Skeletal muscle tissue (tissue), 4 donors: ENCODE results near the gene IL23R. TPM values are rescaled to one million over a fixed set of nuclear protein-coding genes. Genes with fewer than 3 reads are reported as not detected.

ENCODE experiments used
- H3K27ac ChIP-seq: one replicate; pipeline ENCODE4 v1.7.0; 2013; ENCODE audit warnings: mild to moderate bottlenecking, low read depth, low read length, inconsistent platforms
- H3K27me3 ChIP-seq, 3 donors: one replicate each; pipeline ENCODE4 v1.7.0; 2013; ENCODE audit warnings: low read length in 3 of 3; ENCODE audit not compliant: control insufficient read depth in 3 of 3, insufficient read depth in 3 of 3
- H3K36me3 ChIP-seq, 3 donors: one replicate each; pipeline ENCODE4 v1.7.0; 2013; ENCODE audit warnings: low read length in 3 of 3; ENCODE audit not compliant: control insufficient read depth in 3 of 3, insufficient read depth in 3 of 3
- H3K4me1 ChIP-seq, 3 donors: one replicate each; pipeline ENCODE4 v1.7.0; 2013; ENCODE audit warnings: low read length in 3 of 3, mild to moderate bottlenecking in 3 of 3; ENCODE audit not compliant: control insufficient read depth in 3 of 3, insufficient read depth in 3 of 3
- H3K4me3 ChIP-seq, 3 donors: one replicate each; pipeline ENCODE4 v1.7.0; 2013; ENCODE audit warnings: low read length in 3 of 3
- H3K9ac ChIP-seq, 3 donors: one replicate each; pipeline ENCODE4 v1.7.0; 2013; ENCODE audit warnings: low read length in 3 of 3, mild to moderate bottlenecking in 3 of 3, moderate library complexity in 2 of 3, low read depth in 1 of 3
- H3K9me3 ChIP-seq, 3 donors: one replicate each; pipeline ENCODE4 v1.7.0; 2013; ENCODE audit warnings: low read length in 3 of 3; ENCODE audit not compliant: control insufficient read depth in 3 of 3
- total RNA-seq: library from RNA; depleted of rRNA; stranded (reverse); fragments of >200 nt; gene quantifications from one replicate; pipeline ENCODE4 v1.2.3, GENCODE V29; 2014
- donor health status: Osteomylitis.

Gene IL23R
- total RNA-seq, 1 donor from 2014 or later: not detected

- Histone ChIP-seq H3K36me3 (no peaks in the 10 kb centered on the region), H3K9ac (no peak overlapping the region), H3K9me3 (no peaks in the 10 kb centered on the region), H3K4me3 (no peak overlapping the region), H3K27ac (no peak overlapping the region), H3K4me1 (no peaks in the 10 kb centered on the region), H3K27me3 (peaks cover 0 to 4% (median 0%) of the 10 kb centered on the region in 3 donors)
These were observed 60.4 kb downstream of the IL23R start for GRCh38 chr1:67226688-67227087.

- Histone ChIP-seq H3K9me3 (no peaks in the 10 kb centered on the region), H3K9ac (no peak overlapping the region), H3K36me3 (no peaks in the 10 kb centered on the region), H3K4me1 (no peaks in the 10 kb centered on the region), H3K27ac (no peak overlapping the region), H3K4me3 (no peak overlapping the region), H3K27me3 (peaks cover 0 to 4% (median 0%) of the 10 kb centered on the region in 3 donors)
These were observed 60.9 kb downstream of the IL23R start for GRCh38 chr1:67227196-67227595.

GRCh38 chr1:67228791-67229190 is 62.5 kb downstream of the IL23R start:
- Histone ChIP-seq H3K9me3 (no peaks in the 10 kb centered on the region), H3K4me1 (no peaks in the 10 kb centered on the region), H3K27ac (no peak overlapping the region), H3K27me3 (peaks cover 0 to 4% (median 0%) of the 10 kb centered on the region in 3 donors), H3K9ac (no peak overlapping the region), H3K36me3 (no peaks in the 10 kb centered on the region), H3K4me3 (no peak overlapping the region)

- no peak overlapping the region for H3K27ac ChIP-seq
- H3K4me1 ChIP-seq: no peaks in the 10 kb centered on the region
- H3K4me3 ChIP-seq: no peak overlapping the region
- H3K27me3 ChIP-seq: peaks cover 0 to 4% (median 0%) of the 10 kb centered on the region in 3 donors
- no peak overlapping the region for H3K9ac ChIP-seq
- no peaks in the 10 kb centered on the region for H3K9me3 ChIP-seq
- no peaks in the 10 kb centered on the region for H3K36me3 ChIP-seq
These were observed 64.3 kb downstream of the IL23R start for GRCh38 chr1:67230539-67230938.

DNA sequence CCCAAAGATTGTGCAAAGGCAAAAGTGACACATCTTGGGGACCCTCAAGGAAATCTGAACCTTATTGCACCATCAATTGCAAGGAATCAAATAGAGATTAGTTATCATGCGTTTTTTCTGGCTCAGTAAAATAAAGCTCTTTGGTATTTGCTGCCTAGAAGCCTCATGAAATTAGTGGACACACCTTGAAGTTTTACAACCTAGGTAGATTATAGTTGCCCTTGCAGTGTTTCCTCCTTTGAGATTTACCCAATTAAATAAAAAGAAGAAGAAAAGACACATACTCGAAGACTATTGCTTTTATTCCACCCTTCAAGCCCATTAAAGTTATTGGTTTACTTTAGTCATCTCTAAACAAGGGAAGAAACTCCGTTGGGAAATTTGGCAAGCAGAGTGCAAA is 70.0 kb downstream of the IL23R start:
- Histone ChIP-seq H3K4me1 (no peaks in the 10 kb centered on the region), H3K27me3 (no peaks in the 10 kb centered on the region), H3K36me3 (no peaks in the 10 kb centered on the region), H3K27ac (no peak overlapping the region), H3K4me3 (no peak overlapping the region), H3K9ac (no peak overlapping the region), H3K9me3 (no peaks in the 10 kb centered on the region)

DNA sequence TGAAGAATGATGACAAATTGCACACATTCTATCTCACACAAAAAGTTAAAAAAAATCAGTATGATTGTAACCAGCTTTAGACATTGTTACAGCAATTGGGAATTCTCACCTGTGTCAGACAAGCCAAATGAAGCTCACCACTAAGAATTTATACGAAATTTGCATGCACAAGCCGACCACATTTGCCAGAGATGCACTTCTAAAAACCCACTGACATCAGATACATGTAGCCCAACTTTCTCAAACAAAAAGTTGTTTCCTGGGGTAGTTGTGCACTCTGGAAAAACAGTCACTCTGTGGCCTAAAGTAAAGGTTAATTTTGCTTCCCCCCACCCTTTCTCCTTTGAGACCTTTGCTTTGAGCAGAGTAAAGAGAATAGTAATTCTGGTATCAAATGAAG is 73.5 kb downstream of the IL23R start:
- Histone ChIP-seq H3K27me3 (no peaks in the 10 kb centered on the region), H3K9me3 (no peaks in the 10 kb centered on the region), H3K4me1 (no peaks in the 10 kb centered on the region), H3K27ac (no peak overlapping the region), H3K36me3 (no peaks in the 10 kb centered on the region), H3K9ac (no peak overlapping the region), H3K4me3 (no peak overlapping the region)

DNA sequence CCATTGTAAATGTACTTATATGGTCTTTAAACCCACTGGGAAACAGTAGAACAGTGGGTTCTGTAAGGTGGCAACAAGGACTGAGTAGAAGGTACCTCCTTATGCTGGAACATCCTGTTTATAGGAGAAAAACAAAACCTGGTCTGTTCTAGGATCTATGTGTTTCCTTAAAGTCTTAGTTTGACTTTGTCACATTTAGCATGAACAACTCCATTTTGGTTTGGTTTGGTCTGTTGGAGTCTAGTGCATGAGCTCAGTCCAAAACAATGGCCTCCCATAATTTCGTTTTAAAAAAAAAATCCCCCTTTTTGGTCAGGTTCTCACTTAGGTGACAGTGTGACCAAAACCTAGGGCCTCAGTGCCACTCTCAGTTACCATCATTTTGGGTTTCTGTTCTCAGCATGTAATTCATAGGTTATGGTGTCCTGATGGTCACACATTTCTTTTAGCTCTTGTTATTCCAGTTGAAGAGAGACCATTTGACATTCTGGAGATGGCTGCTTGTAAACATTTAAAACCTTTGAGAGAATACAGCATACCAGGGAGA is 75.0 kb downstream of the IL23R start:
- no peaks in the 10 kb centered on the region for H3K36me3 ChIP-seq
- H3K9ac ChIP-seq: no peak overlapping the region
- H3K4me3 ChIP-seq: no peak overlapping the region
- H3K9me3 ChIP-seq: no peaks in the 10 kb centered on the region
- H3K4me1 ChIP-seq: no peaks in the 10 kb centered on the region
- H3K27ac ChIP-seq: no peak overlapping the region
- H3K27me3 ChIP-seq: no peaks in the 10 kb centered on the region

DNA sequence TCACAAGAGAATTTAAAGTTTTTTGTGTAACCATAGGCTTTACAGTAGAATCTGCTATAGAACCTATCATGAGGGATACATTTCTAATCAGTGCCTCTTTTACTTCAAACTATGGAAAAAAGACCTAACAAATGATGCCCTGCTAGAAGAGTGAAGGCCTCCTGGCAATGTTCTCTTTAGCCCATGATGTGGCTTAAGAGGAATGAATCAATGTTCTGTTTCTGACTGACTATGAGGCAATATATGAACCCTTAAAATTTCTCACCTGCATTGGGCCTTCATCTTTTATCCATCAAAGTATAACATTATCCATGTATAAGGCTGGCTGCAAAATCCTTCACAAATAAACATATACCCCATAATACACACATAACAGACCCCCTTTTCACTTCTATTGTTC is 75.8 kb downstream of the IL23R start:
- no peaks in the 10 kb centered on the region for H3K9me3 ChIP-seq
- no peaks in the 10 kb centered on the region for H3K27me3 ChIP-seq
- no peaks in the 10 kb centered on the region for H3K4me1 ChIP-seq
- no peak overlapping the region for H3K27ac ChIP-seq
- H3K36me3 ChIP-seq: no peaks in the 10 kb centered on the region
- H3K9ac ChIP-seq: no peak overlapping the region
- H3K4me3 ChIP-seq: no peak overlapping the region

DNA sequence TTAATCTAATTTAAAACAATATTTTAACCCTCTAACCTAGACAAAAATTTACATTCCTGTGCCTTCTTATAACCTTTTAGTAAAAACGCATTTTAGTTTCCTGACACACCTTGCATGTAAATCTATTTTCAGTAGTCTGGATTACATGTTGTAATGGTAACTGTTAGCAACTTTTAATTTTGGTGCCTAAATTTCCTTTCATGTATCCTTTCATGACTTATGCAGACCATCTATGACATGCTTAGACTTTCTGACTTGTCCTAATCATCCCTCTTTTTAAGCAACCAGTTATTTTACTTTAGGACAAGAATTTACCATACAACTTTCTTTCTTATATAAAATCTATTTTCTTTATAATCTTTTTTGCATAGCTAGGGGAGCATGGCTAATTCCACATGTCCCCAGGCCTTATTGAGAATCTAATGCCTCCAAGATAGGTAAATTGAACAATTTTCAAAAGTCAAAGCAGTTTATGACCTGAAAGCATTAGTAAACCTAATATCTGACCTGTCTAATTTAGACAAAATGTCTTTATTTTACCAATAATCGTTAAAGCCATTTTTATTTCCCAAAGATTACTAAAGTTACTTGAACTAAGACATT is 83.9 kb downstream of the IL23R start:
- Histone ChIP-seq H3K9me3 (peaks cover 0 to 2% (median 0%) of the 10 kb centered on the region in 3 donors), H3K36me3 (no peaks in the 10 kb centered on the region), H3K27ac (no peak overlapping the region), H3K4me3 (no peak overlapping the region), H3K27me3 (no peaks in the 10 kb centered on the region), H3K4me1 (no peaks in the 10 kb centered on the region), H3K9ac (no peak overlapping the region)

DNA sequence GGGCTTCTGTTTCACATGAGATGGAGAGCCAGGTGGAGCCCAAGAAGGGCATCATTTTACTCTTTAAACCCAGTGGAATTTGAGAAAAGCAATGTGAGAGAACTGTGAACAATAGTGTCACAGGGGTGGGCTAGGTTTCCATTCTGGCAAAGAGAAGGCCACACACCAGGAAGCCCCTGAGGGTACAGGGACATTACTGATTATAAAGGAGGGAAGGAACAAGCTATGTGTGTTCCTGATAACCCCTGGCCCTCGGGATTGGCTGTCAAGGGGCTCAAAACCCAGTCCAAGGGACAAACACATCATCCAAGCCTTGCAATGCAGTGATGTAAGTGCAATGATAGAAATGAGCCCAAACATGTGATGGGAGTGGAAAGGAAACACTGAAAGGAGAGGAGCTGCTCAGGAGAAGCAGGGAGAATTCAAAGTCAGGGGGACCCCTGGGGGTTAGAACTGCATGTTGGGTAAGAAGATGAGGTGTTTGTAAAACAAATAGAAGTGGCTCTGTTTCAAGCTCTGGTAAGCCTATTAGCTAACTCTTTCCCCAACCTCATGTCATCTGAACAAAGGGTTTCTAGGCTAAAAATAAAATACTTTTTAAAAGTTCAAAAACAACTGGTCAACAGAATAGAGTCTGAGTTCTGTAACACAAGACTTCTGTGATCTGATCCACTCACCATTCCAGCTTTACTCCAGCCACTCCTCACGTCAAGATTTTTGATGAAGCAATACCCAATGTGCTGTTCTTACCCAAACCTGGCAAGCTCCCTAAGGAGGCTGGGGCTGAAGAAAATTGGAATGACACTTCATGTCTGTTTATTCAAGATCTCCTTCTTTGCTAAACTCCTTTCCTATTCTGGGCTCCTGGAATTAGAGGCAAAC is 90.3 kb downstream of the IL23R start:
- H3K4me1 ChIP-seq: peaks cover 0 to 5% (median 0%) of the 10 kb centered on the region in 3 donors
- no peak overlapping the region for H3K9ac ChIP-seq
- H3K36me3 ChIP-seq: no peaks in the 10 kb centered on the region
- H3K9me3 ChIP-seq: no peaks in the 10 kb centered on the region
- H3K27ac ChIP-seq: no peak overlapping the region
- no peaks in the 10 kb centered on the region for H3K27me3 ChIP-seq
- H3K4me3 ChIP-seq: no peak overlapping the region
